H1 (cell line): ENCODE data around the gene PLLP. TPM values are rescaled to one million over a fixed set of nuclear protein-coding genes. Genes with fewer than 3 reads are reported as not detected.

ENCODE experiments used
- CEBPB ChIP-seq: IDR thresholded peaks from 2 replicates; pipeline ENCODE4 v1.6.1; 2012; ENCODE audit warnings: low read depth, low read length
- CTCF ChIP-seq, 3 experiments: IDR thresholded peaks; 1 replicate in 2 of 3; 2 replicates in 1 of 3; pipeline versions ENCODE4 v1.5.1 to v1.6.1; 2011; ENCODE audit warnings: low read length in 3 of 3, mild to moderate bottlenecking in 3 of 3, inconsistent platforms in 2 of 3, low read depth in 1 of 3, moderate library complexity in 1 of 3; ENCODE audit not compliant: insufficient read depth in 1 of 3; ENCODE audit errors: control extremely low read depth in 1 of 3
- EP300 ChIP-seq, 2 experiments: IDR thresholded peaks; 1 replicate in 1 of 2; 2 replicates in 1 of 2; pipeline ENCODE4 v1.6.1; 2011 to 2012; ENCODE audit warnings: low read depth in 2 of 2, low read length in 2 of 2, mild to moderate bottlenecking in 2 of 2, borderline replicate concordance in 1 of 2, inconsistent platforms in 1 of 2, moderate library complexity in 1 of 2
- KDM1A ChIP-seq: fragments of 200-600, 300-600 bp; sonication (generic); IDR thresholded peaks from 2 replicates; pipeline ENCODE4 v1.7.1; 2016; ENCODE audit warnings: mild to moderate bottlenecking, low read length, borderline replicate concordance
- SIN3A ChIP-seq, 2 experiments: IDR thresholded peaks in 1 of 2; conservative IDR thresholded peaks in 1 of 2; 2 replicates each; pipeline ENCODE4 v1.6.1; 2011 to 2012; ENCODE audit warnings: low read length in 2 of 2, improper control_type of control experiment in 1 of 2, low read depth in 1 of 2, mild to moderate bottlenecking in 1 of 2
- TCF12 ChIP-seq: IDR thresholded peaks from 2 replicates; pipeline ENCODE4 v1.6.1; 2011; ENCODE audit warnings: low read depth, mild to moderate bottlenecking, low read length
- TEAD4 ChIP-seq: IDR thresholded peaks from 2 replicates; pipeline ENCODE4 v1.6.1; 2012; ENCODE audit warnings: low read depth, low read length, inconsistent platforms, mixed read lengths
- polyA plus RNA-seq, 7 experiments: library from polyadenylated mRNA; depleted of rRNA in 3 of 7; stranded (reverse) in 5 of 7; unstranded in 2 of 7; fragments of >200 nt in 5 of 7; fragments of 200-250 nt in 2 of 7; gene quantifications; 1 replicate in 5 of 7; 2 replicates in 1 of 7; 4 replicates in 1 of 7; pipeline versions ENCODE4 v1.2.1 to v1.2.3, GENCODE V29; 2011 to 2013; ENCODE audit warnings: missing spikeins in 2 of 7, mixed read lengths in 2 of 7
- total RNA-seq: library from RNA; stranded (reverse); fragmentation: NEBNext Ultra II Directional; extraction: Animal tissue kit (Norgen Biotek cat#: 25700); gene quantifications from 2 replicates; pipeline ENCODE4 v1.2.1, GENCODE V29; 2021

Gene PLLP
- total and polyA plus RNA-seq, 2 of the 8 experiments (the other 6 are each of a cell fraction or from before 2014, with no cell fraction given): 2.9 to 10.6 TPM

GRCh38 chr16:57316390-57317017 lies 32.0 kb upstream of the PLLP start (continued):
- TF ChIP-seq CTCF (IDR thresholded peaks at IDR 0.05; ENCODE audit: control extremely low read depth in 1 of 3, insufficient read depth in 1 of 3, low read depth in 1 of 3, low read length in 3 of 3) (no peak), TCF12 (no peak), SIN3A (conservative IDR thresholded peaks at IDR 0.05 in 1 of 2, IDR thresholded peaks at IDR 0.05 in 1 of 2; ENCODE audit: low read depth in 1 of 2, low read length in 2 of 2) (no peak), TEAD4 (no peak), KDM1A (no peak), EP300 (IDR thresholded peaks at IDR 0.05; ENCODE audit: borderline replicate concordance in 1 of 2, low read depth in 2 of 2, low read length in 2 of 2) (no peak), CEBPB (no peak)
- TF ChIP-seq, all 59 proteins: peak for 0
